Measurements from ENCODE around the gene DIS3L2. TPM values are rescaled to one million over a fixed set of nuclear protein-coding genes. Genes with fewer than 3 reads are reported as not detected.
"Not testable (repeated sequence)": the region's sequence is repeated elsewhere in the genome, so short reads cannot be mapped to it uniquely, and the experiment has no call there.

Gene DIS3L2
- total and polyA plus RNA-seq, 2 experiments from 2014 or later, result 9.3 to 15.6 TPM

- TF ChIP-seq EZH2phosphoT487 (IDR thresholded peaks at IDR 0.05; ENCODE audit: insufficient read depth, low read depth) (no peak), EZH2 (IDR thresholded peaks at IDR 0.05; ENCODE audit: insufficient read depth, poor library complexity, severe bottlenecking) (no peak)
- H3F3A ChIP-seq (ENCODE audit: insufficient read depth), result no peaks in the 10 kb centered on the region
- H4K20me1 ChIP-seq (ENCODE audit: insufficient read depth), result no peaks in the 10 kb centered on the region
- no peak overlapping the region for H3K4me3 ChIP-seq
- H2AFZ ChIP-seq, result no peak overlapping the region
- no peaks in the 10 kb centered on the region for H3K79me2 ChIP-seq (ENCODE audit: insufficient read depth)
- no peaks in the 10 kb centered on the region for H3K36me3 ChIP-seq (ENCODE audit: low read depth)
- DNase-seq, result no peak
- 86% methylated on average over 4 of the region's 4 CpGs for WGBS, 2 experiments (ENCODE audit: low coverage in 1 of 2, low lambda C conversion rate in 2 of 2, missing lambda C conversion rate in 2 of 2)
- no peaks in the 10 kb centered on the region for H3K9me3 ChIP-seq (ENCODE audit: low read depth)
- no peak overlapping the region for H3K27ac ChIP-seq
- no peaks in the 10 kb centered on the region for H3K27me3 ChIP-seq (replicated peaks; ENCODE audit: insufficient read depth)
- H3K4me2 ChIP-seq (ENCODE audit: unreplicated experiment), result no peak overlapping the region
- no peaks in the 10 kb centered on the region for H3K9me2 ChIP-seq (ENCODE audit: insufficient read depth)
- no peaks in the 10 kb centered on the region for H3K4me1 ChIP-seq (ENCODE audit: insufficient read depth)
- in situ Hi-C loops (cut with MboI), result loop anchor here (5.0 kb wide), 1 partner anchor 407 kb away; no protein-coding TSS in a partner anchor
- no peak overlapping the region for H3K9ac ChIP-seq
Observed at GRCh38 chr2:232324778-232325177, 363.3 kb downstream of the DIS3L2 start.

GRCh38 chr2:232325324-232326273, 364.1 kb downstream of the DIS3L2 start:
- 64 to 74% methylated on average over 16 to 21 of the region's 24 CpGs for WGBS, 2 experiments (ENCODE audit: low coverage in 1 of 2, low lambda C conversion rate in 2 of 2, missing lambda C conversion rate in 2 of 2)
- Histone ChIP-seq H3K79me2 (ENCODE audit: insufficient read depth) (no peaks in the 10 kb centered on the region), H3K9me3 (ENCODE audit: low read depth) (no peaks in the 10 kb centered on the region), H3K36me3 (ENCODE audit: low read depth) (no peaks in the 10 kb centered on the region), H3K9me2 (ENCODE audit: insufficient read depth) (no peaks in the 10 kb centered on the region), H3K4me2 (ENCODE audit: unreplicated experiment) (no peak overlapping the region), H3F3A (ENCODE audit: insufficient read depth) (no peaks in the 10 kb centered on the region), H3K4me3 (no peak overlapping the region), H3K4me1 (ENCODE audit: insufficient read depth) (no peaks in the 10 kb centered on the region), H3K9ac (no peak overlapping the region), H3K27me3 (replicated peaks; ENCODE audit: insufficient read depth) (no peaks in the 10 kb centered on the region), H2AFZ (no peak overlapping the region), H4K20me1 (ENCODE audit: insufficient read depth) (no peaks in the 10 kb centered on the region), H3K27ac (no peak overlapping the region)
- in situ Hi-C loops (cut with MboI), result loop anchor here (5.0 kb wide), 1 partner anchor 408 kb away; no protein-coding TSS in a partner anchor
- DNase-seq, result peak; percentile 38
- TF ChIP-seq EZH2 (IDR thresholded peaks at IDR 0.05; ENCODE audit: insufficient read depth, poor library complexity, severe bottlenecking) (no peak), EZH2phosphoT487 (IDR thresholded peaks at IDR 0.05; ENCODE audit: insufficient read depth, low read depth) (no peak)

GRCh38 chr2:232326274-232327104, 365.0 kb downstream of the DIS3L2 start:
- H3F3A ChIP-seq (ENCODE audit: insufficient read depth); H3K79me2 ChIP-seq (ENCODE audit: insufficient read depth); H3K36me3 ChIP-seq (ENCODE audit: low read depth); H3K4me3 ChIP-seq; H3K27me3 ChIP-seq (replicated peaks; ENCODE audit: insufficient read depth); H3K9me2 ChIP-seq (ENCODE audit: insufficient read depth); H2AFZ ChIP-seq; H3K9me3 ChIP-seq (ENCODE audit: low read depth); DNase-seq; H3K4me1 ChIP-seq (ENCODE audit: insufficient read depth); H3K9ac ChIP-seq; H3K4me2 ChIP-seq (ENCODE audit: unreplicated experiment); H3K27ac ChIP-seq; H4K20me1 ChIP-seq (ENCODE audit: insufficient read depth): not testable (repeated sequence)
- in situ Hi-C loops (cut with MboI), result loop anchor here (5.0 kb wide), 1 partner anchor 409 kb away; no protein-coding TSS in a partner anchor
- WGBS, 2 experiments (ENCODE audit: low coverage in 1 of 2, low lambda C conversion rate in 2 of 2, missing lambda C conversion rate in 2 of 2), result 70 to 76% methylated on average over 8 to 11 of the region's 12 CpGs
